ENCODE results near the gene AQP2. TPM values are rescaled to one million over a fixed set of nuclear protein-coding genes. Genes with fewer than 3 reads are reported as not detected.

AQP2 gene
- total and polyA plus RNA-seq, 2 of the 13 experiments (the other 11 are each of a cell fraction or from before 2014, with no cell fraction given) = not detected

DNA sequence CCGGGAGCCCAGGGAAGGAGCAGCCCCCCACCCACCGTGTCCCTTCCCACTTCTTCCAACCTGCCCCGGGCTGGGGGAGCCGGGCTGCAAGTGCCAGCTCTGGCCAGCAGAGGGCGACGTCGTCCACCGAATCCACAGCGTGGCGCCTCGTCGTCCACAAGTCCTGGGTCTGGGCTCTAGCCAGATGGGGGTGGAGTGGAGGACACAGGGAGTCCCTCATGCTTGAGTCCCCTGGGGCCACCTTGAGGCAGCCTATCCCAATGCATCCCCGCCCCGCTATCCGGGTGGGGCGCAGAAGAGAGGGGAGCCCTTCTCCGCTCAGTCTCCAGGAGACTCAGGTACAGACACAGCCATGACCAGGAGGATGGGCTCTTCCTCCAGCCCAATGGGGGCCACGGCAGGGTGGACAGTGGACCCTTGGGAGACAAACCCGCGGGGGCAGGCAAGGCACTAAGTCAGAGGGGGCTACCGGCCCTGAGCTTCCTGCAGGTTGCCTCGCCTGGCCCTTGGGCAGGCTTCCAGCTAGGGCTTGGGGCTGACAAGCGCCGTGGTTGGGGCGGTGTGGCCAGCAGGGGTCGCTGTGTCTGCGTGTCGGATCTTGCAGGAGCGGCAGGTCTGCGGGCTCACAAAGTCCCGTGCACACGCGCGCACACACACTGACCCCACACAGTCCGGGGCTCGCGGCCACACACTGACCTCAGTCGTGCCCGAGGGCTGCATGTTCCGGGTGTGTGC, 16.7 kb downstream of the AQP2 start (continued):
- TF ChIP-seq, protein P1, sequence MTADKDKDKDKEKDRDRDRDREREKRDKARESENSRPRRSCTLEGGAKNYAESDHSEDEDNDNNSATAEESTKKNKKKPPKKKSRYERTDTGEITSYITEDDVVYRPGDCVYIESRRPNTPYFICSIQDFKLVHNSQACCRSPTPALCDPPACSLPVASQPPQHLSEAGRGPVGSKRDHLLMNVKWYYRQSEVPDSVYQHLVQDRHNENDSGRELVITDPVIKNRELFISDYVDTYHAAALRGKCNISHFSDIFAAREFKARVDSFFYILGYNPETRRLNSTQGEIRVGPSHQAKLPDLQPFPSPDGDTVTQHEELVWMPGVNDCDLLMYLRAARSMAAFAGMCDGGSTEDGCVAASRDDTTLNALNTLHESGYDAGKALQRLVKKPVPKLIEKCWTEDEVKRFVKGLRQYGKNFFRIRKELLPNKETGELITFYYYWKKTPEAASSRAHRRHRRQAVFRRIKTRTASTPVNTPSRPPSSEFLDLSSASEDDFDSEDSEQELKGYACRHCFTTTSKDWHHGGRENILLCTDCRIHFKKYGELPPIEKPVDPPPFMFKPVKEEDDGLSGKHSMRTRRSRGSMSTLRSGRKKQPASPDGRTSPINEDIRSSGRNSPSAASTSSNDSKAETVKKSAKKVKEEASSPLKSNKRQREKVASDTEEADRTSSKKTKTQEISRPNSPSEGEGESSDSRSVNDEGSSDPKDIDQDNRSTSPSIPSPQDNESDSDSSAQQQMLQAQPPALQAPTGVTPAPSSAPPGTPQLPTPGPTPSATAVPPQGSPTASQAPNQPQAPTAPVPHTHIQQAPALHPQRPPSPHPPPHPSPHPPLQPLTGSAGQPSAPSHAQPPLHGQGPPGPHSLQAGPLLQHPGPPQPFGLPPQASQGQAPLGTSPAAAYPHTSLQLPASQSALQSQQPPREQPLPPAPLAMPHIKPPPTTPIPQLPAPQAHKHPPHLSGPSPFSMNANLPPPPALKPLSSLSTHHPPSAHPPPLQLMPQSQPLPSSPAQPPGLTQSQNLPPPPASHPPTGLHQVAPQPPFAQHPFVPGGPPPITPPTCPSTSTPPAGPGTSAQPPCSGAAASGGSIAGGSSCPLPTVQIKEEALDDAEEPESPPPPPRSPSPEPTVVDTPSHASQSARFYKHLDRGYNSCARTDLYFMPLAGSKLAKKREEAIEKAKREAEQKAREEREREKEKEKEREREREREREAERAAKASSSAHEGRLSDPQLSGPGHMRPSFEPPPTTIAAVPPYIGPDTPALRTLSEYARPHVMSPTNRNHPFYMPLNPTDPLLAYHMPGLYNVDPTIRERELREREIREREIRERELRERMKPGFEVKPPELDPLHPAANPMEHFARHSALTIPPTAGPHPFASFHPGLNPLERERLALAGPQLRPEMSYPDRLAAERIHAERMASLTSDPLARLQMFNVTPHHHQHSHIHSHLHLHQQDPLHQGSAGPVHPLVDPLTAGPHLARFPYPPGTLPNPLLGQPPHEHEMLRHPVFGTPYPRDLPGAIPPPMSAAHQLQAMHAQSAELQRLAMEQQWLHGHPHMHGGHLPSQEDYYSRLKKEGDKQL (CRISPR knock-in tag; IDR thresholded peaks at IDR 0.05; ENCODE audit: low read depth) = no peak; the same call in 1 of the 2 replicates
- 0 out of 2 replicates have a peak, but pooled peaks have one; percentile 85 for TF ChIP-seq ZNF839 (CRISPR knock-in tag; IDR thresholded peaks at IDR 0.05; ENCODE audit: borderline replicate concordance)
- no peak for TF ChIP-seq SIN3A (IDR thresholded peaks at IDR 0.05; ENCODE audit: borderline replicate concordance, low read depth, low read length)
- TF ChIP-seq, protein P2, sequence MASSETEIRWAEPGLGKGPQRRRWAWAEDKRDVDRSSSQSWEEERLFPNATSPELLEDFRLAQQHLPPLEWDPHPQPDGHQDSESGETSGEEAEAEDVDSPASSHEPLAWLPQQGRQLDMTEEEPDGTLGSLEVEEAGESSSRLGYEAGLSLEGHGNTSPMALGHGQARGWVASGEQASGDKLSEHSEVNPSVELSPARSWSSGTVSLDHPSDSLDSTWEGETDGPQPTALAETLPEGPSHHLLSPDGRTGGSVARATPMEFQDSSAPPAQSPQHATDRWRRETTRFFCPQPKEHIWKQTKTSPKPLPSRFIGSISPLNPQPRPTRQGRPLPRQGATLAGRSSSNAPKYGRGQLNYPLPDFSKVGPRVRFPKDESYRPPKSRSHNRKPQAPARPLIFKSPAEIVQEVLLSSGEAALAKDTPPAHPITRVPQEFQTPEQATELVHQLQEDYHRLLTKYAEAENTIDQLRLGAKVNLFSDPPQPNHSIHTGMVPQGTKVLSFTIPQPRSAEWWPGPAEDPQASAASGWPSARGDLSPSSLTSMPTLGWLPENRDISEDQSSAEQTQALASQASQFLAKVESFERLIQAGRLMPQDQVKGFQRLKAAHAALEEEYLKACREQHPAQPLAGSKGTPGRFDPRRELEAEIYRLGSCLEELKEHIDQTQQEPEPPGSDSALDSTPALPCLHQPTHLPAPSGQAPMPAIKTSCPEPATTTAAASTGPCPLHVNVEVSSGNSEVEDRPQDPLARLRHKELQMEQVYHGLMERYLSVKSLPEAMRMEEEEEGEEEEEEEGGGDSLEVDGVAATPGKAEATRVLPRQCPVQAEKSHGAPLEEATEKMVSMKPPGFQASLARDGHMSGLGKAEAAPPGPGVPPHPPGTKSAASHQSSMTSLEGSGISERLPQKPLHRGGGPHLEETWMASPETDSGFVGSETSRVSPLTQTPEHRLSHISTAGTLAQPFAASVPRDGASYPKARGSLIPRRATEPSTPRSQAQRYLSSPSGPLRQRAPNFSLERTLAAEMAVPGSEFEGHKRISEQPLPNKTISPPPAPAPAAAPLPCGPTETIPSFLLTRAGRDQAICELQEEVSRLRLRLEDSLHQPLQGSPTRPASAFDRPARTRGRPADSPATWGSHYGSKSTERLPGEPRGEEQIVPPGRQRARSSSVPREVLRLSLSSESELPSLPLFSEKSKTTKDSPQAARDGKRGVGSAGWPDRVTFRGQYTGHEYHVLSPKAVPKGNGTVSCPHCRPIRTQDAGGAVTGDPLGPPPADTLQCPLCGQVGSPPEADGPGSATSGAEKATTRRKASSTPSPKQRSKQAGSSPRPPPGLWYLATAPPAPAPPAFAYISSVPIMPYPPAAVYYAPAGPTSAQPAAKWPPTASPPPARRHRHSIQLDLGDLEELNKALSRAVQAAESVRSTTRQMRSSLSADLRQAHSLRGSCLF (CRISPR knock-in tag; IDR thresholded peaks at IDR 0.05; ENCODE audit: borderline replicate concordance) = no peak
- TF ChIP-seq, protein P3, sequence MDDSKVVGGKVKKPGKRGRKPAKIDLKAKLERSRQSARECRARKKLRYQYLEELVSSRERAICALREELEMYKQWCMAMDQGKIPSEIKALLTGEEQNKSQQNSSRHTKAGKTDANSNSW (CRISPR knock-in tag; IDR thresholded peaks at IDR 0.05; ENCODE audit: borderline replicate concordance) = 0 out of 2 replicates have a peak, but pooled peaks have one; percentile 24
- TF ChIP-seq ZNF644 (CRISPR knock-in tag; IDR thresholded peaks at IDR 0.05; ENCODE audit: low read depth) = 0 out of 2 replicates have a peak, but pooled peaks have one; percentile 27
- 0 out of 2 replicates have a peak, but pooled peaks have one; percentile 26 for TF ChIP-seq MIXL1 (CRISPR knock-in tag; IDR thresholded peaks at IDR 0.05)
- TF ChIP-seq ZNF674 (CRISPR knock-in tag; IDR thresholded peaks at IDR 0.05; ENCODE audit: low read depth) = 0 out of 2 replicates have a peak, but pooled peaks have one; percentile 70
- TF ChIP-seq MEF2D (CRISPR knock-in tag; IDR thresholded peaks at IDR 0.05) = no peak; the same call in 1 of the 2 replicates
- TF ChIP-seq, protein P4, sequence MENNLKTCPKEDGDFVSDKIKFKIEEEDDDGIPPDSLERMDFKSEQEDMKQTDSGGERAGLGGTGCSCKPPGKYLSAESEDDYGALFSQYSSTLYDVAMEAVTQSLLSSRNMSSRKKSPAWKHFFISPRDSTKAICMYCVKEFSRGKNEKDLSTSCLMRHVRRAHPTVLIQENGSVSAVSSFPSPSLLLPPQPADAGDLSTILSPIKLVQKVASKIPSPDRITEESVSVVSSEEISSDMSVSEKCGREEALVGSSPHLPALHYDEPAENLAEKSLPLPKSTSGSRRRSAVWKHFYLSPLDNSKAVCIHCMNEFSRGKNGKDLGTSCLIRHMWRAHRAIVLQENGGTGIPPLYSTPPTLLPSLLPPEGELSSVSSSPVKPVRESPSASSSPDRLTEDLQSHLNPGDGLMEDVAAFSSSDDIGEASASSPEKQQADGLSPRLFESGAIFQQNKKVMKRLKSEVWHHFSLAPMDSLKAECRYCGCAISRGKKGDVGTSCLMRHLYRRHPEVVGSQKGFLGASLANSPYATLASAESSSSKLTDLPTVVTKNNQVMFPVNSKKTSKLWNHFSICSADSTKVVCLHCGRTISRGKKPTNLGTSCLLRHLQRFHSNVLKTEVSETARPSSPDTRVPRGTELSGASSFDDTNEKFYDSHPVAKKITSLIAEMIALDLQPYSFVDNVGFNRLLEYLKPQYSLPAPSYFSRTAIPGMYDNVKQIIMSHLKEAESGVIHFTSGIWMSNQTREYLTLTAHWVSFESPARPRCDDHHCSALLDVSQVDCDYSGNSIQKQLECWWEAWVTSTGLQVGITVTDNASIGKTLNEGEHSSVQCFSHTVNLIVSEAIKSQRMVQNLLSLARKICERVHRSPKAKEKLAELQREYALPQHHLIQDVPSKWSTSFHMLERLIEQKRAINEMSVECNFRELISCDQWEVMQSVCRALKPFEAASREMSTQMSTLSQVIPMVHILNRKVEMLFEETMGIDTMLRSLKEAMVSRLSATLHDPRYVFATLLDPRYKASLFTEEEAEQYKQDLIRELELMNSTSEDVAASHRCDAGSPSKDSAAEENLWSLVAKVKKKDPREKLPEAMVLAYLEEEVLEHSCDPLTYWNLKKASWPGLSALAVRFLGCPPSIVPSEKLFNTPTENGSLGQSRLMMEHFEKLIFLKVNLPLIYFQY (CRISPR knock-in tag; IDR thresholded peaks at IDR 0.05; ENCODE audit: borderline replicate concordance) = peak; percentile 61; the same call in 1 of the 2 replicates

Data from HepG2 (cell line).